Rectal smooth muscle tissue (tissue), 1 donor: ENCODE measurements around the gene GTF2E1.

ENCODE experiments used
- H3K27ac ChIP-seq: one replicate; pipeline ENCODE4 v1.7.0; 2013; ENCODE audit warnings: low read depth, low read length, inconsistent platforms
- H3K27me3 ChIP-seq: one replicate; pipeline ENCODE4 v1.7.0; 2013; ENCODE audit warnings: low read length; ENCODE audit not compliant: control insufficient read depth, insufficient read depth
- H3K36me3 ChIP-seq: one replicate; pipeline ENCODE4 v1.7.0; 2013; ENCODE audit warnings: low read length; ENCODE audit not compliant: control insufficient read depth, insufficient read depth
- H3K4me1 ChIP-seq: one replicate; pipeline ENCODE4 v1.7.0; 2013; ENCODE audit warnings: low read length; ENCODE audit not compliant: control insufficient read depth, insufficient read depth
- H3K4me3 ChIP-seq: one replicate; pipeline ENCODE4 v1.7.0; 2013; ENCODE audit warnings: low read length
- H3K9ac ChIP-seq: one replicate; pipeline ENCODE4 v1.7.0; 2013; ENCODE audit warnings: low read length

The GTF2E1 gene

DNA sequence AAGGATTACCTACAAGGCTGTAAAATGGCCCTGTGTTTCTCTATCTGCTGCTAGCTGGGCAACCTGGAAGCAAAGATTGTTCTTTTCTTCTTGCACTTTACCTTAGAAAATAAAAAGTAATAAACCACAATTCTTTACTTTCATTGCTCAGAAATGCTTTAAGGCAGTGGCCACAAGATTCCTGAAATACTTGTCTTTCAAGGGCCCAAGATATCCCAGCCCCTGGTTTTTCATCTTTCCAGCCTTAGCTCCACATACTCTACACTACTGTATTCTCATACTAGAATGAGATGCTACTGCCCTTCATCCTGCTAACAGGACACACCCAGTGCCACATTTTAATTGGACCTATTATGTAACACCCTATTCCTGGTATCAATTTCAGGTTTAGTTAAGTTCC, 78.9 kb downstream of the GTF2E1 start:
- Histone ChIP-seq H3K36me3 (no peaks in the 10 kb centered on the region), H3K9ac (no peak overlapping the region), H3K4me3 (no peak overlapping the region), H3K27ac (no peak overlapping the region), H3K27me3 (no peaks in the 10 kb centered on the region), H3K4me1 (no peaks in the 10 kb centered on the region)

DNA sequence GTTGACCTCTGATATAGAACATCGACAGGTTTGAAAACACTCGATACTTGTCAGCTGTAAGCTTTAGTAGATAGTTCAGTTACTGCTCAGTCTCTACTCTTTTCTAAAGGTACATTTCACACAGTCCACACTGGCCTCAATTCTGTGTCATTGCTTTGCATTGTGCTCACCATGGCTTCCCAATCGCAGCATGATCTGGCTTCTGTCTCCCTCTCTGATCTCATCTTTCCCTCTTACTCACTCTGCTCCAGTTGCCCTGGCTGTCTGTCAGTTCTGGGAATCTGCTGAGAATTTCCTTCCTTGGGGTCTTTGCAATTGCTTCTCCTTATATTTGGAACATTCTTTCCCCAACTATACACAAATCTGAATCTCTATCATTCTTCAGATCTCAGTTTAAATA, 80.6 kb downstream of the GTF2E1 start:
- Histone ChIP-seq H3K4me3 (no peak overlapping the region), H3K27ac (no peak overlapping the region), H3K27me3 (no peaks in the 10 kb centered on the region), H3K4me1 (no peaks in the 10 kb centered on the region), H3K36me3 (no peaks in the 10 kb centered on the region), H3K9ac (no peak overlapping the region)

- Histone ChIP-seq H3K27me3 (no peaks in the 10 kb centered on the region), H3K4me3 (no peak overlapping the region), H3K4me1 (no peaks in the 10 kb centered on the region), H3K36me3 (no peaks in the 10 kb centered on the region), H3K9ac (no peak overlapping the region), H3K27ac (no peak overlapping the region)
Observed at GRCh38 chr3:120824613-120825012, 82.1 kb downstream of the GTF2E1 start.

- no peaks in the 10 kb centered on the region for H3K27me3 ChIP-seq
- no peak overlapping the region for H3K4me3 ChIP-seq
- no peak overlapping the region for H3K9ac ChIP-seq
- H3K36me3 ChIP-seq: no peaks in the 10 kb centered on the region
- no peaks in the 10 kb centered on the region for H3K4me1 ChIP-seq
- no peak overlapping the region for H3K27ac ChIP-seq
Observed at GRCh38 chr3:120828796-120829195, 86.3 kb downstream of the GTF2E1 start.

DNA sequence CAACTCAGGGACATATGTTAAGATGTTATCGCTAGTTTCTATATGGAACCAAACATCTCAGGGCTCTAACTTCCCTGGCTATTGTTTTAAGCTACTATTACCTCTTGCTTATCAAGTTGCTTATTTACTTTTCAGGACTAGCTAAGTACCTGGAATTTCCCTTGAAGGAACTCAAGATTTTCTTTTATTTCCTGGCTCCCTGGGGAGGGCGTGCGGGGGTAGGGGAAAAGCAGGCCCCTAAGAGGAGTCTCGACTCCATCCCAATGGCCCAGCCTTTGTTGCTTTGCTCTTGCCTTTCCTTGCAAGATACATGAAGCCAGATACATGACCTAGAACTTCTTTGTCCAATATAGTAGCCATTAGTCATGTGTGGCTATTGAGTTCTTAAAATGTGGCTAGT, 88.5 kb downstream of the GTF2E1 start:
- H3K36me3 ChIP-seq: no peaks in the 10 kb centered on the region
- no peak overlapping the region for H3K4me3 ChIP-seq
- no peaks in the 10 kb centered on the region for H3K27me3 ChIP-seq
- H3K27ac ChIP-seq: no peak overlapping the region
- H3K4me1 ChIP-seq: no peaks in the 10 kb centered on the region
- H3K9ac ChIP-seq: no peak overlapping the region
